ENCODE measurements around the gene ZNF385A. TPM values are rescaled to one million over a fixed set of nuclear protein-coding genes. Genes with fewer than 3 reads are reported as not detected.

Gene ZNF385A
- total and polyA plus RNA-seq, 2 of the 13 experiments (the other 11 are each of a cell fraction or from before 2014, with no cell fraction given) = 0.44 to 0.67 TPM

- peak; percentile 23; the same call in 1 of the 2 replicates for TF ChIP-seq ARID5B (CRISPR knock-in tag; IDR thresholded peaks at IDR 0.05)
- no peak for TF ChIP-seq EZH2 (conservative IDR thresholded peaks at IDR 0.05; ENCODE audit: low read depth, low read length)
- TF ChIP-seq ZNF570 (CRISPR knock-in tag; IDR thresholded peaks at IDR 0.05; ENCODE audit: borderline replicate concordance) = no peak
- peak; percentile 53 for TF ChIP-seq ZFX (CRISPR knock-in tag; IDR thresholded peaks at IDR 0.05; ENCODE audit: low read depth)
- no peak for TF ChIP-seq ZUFSP (CRISPR knock-in tag; IDR thresholded peaks at IDR 0.05; ENCODE audit: borderline replicate concordance)
- no peak for TF ChIP-seq ZEB1 (IDR thresholded peaks at IDR 0.05; ENCODE audit: insufficient replicate concordance, low read depth)
- no peak for TF ChIP-seq DMTF1 (CRISPR knock-in tag; IDR thresholded peaks at IDR 0.05)
- TF ChIP-seq MNT (IDR thresholded peaks at IDR 0.05) = 0 out of 2 replicates have a peak, but pooled peaks have one; percentile 6
- no peak for TF ChIP-seq ATF7 (IDR thresholded peaks at IDR 0.05)
- TF ChIP-seq ATF7 (CRISPR knock-in tag; IDR thresholded peaks at IDR 0.05) = no peak
- TF ChIP-seq STAG1 (CRISPR knock-in tag; IDR thresholded peaks at IDR 0.05) = 0 out of 2 replicates have a peak, but pooled peaks have one; percentile 13
- TF ChIP-seq SP1 (IDR thresholded peaks at IDR 0.05) = no peak
- TF ChIP-seq SP1 (CRISPR knock-in tag; IDR thresholded peaks at IDR 0.05) = peak; percentile 73
Observed at GRCh38 chr12:54358945-54359761, 25.4 kb downstream of the ZNF385A start (continued).

All from HepG2 (cell line).